GM12878 (cell line): ENCODE data around the gene SPRED3. TPM values are rescaled to one million over a fixed set of nuclear protein-coding genes. Genes with fewer than 3 reads are reported as not detected.

Source experiments
- ATAC-seq: fragments of 200-7000 bp; cut with Tn5 transposase; 3 replicates; pipeline ENCODE4 v1.9.1; 2020; ENCODE audit warnings: mild to moderate bottlenecking, moderate library complexity
- BruUV-seq: library from RNA; stranded (reverse); fragments of 400-500 nt; replicated peaks from 2 replicates; lab custom pipeline; 2021; lab: Mats Ljungman, UMichigan
- CTCF ChIA-PET: fragments of 300-600 bp; sonication (Branson Sonifier 250); formaldehyde crosslinking; extraction: SDS; loops from one replicate; lab custom pipeline; 2021; ENCODE audit warnings: inconsistent platforms; lab: Yijun Ruan, JAX
- POLR2A ChIA-PET: fragments of 350-600 bp; formaldehyde crosslinking; extraction: SDS; loops from one replicate; lab custom pipeline; 2021; ENCODE audit warnings: inconsistent platforms; lab: Charles Lee
- RAD21 ChIA-PET: fragments of 300-600 bp; sonication (Branson Sonifier 250); formaldehyde crosslinking; loops from one replicate; lab custom pipeline; 2023; ENCODE audit warnings: antibody characterized with exemption; ENCODE audit not compliant: unreplicated experiment; lab: Charles Lee
- SMC1A ChIA-PET: fragments of 300-600 bp; sonication (Branson Sonifier 250); formaldehyde crosslinking; loops from one replicate; lab custom pipeline; 2023; ENCODE audit not compliant: unreplicated experiment, uncharacterized antibody; lab: Charles Lee
- DNase-seq: peaks from one replicate; pipeline ENCODE4 v3.0.0-alpha.2; 2011; ENCODE audit warnings: low read depth, low spot score
- FAIRE-seq: peaks from 3 replicates; lab custom pipeline; 2011; peaks lifted over from hg19 to GRCh38; lab: Jason Lieb, UNC
- H2AFZ ChIP-seq: 2 replicates; pipeline ENCODE4 v1.6.0; 2011; ENCODE audit warnings: low read depth, low read length, control low read depth; ENCODE audit not compliant: control insufficient read depth
- H3K27ac ChIP-seq: 2 replicates; pipeline ENCODE4 v1.5.1; 2011; ENCODE audit warnings: control low read depth; ENCODE audit not compliant: control insufficient read depth, insufficient read depth
- H3K27me3 ChIP-seq, 2 experiments: replicated peaks in 1 of 2; 2 replicates each; pipeline versions ENCODE4 v1.6.0 to v1.6.1; 2011; ENCODE audit warnings: low read length in 1 of 2; ENCODE audit not compliant: control insufficient read depth in 2 of 2, insufficient read depth in 2 of 2
- H3K36me3 ChIP-seq, 2 experiments: 2 replicates each; pipeline ENCODE4 v1.5.1; 2011; ENCODE audit warnings: low read length in 1 of 2; ENCODE audit not compliant: control insufficient read depth in 2 of 2, insufficient read depth in 2 of 2
- H3K4me1 ChIP-seq: 2 replicates; pipeline ENCODE4 v1.6.1; 2011; ENCODE audit warnings: mild to moderate bottlenecking, low read length, moderate library complexity, mixed read lengths; ENCODE audit not compliant: control insufficient read depth, insufficient read depth
- H3K4me2 ChIP-seq: 2 replicates; pipeline ENCODE4 v1.6.0; 2011; ENCODE audit warnings: control low read depth; ENCODE audit not compliant: control insufficient read depth, insufficient read depth
- H3K4me3 ChIP-seq: fragments of 200-600 bp; sonication (generic); 2 replicates; pipeline ENCODE4 v1.5.1; 2016
- H3K79me2 ChIP-seq: 2 replicates; pipeline ENCODE4 v1.6.0; 2011; ENCODE audit warnings: low read length; ENCODE audit not compliant: control insufficient read depth, insufficient read depth
- H3K9ac ChIP-seq: 2 replicates; pipeline ENCODE4 v1.8.0; 2011; ENCODE audit warnings: low read length, control low read depth, mixed read lengths; ENCODE audit not compliant: control insufficient read depth, insufficient read depth
- H3K9me3 ChIP-seq: replicated peaks from 3 replicates; pipeline ENCODE4 v1.5.1; 2011; ENCODE audit warnings: mild to moderate bottlenecking, low read length; ENCODE audit not compliant: control insufficient read depth, insufficient read depth
- H4K20me1 ChIP-seq: 2 replicates; pipeline ENCODE4 v1.6.0; 2011; ENCODE audit not compliant: control insufficient read depth, insufficient read depth
- BCL3 ChIP-seq: IDR thresholded peaks from 2 replicates; pipeline ENCODE4 v1.6.1; 2011; ENCODE audit warnings: borderline replicate concordance, low read depth, mild to moderate bottlenecking, moderate library complexity, low read length; ENCODE audit not compliant: insufficient read depth, poor library complexity, severe bottlenecking
- CHD4 ChIP-seq: fragments of 200-600 bp; sonication (generic); IDR thresholded peaks from 2 replicates; pipeline ENCODE4 v1.6.1; 2016; ENCODE audit warnings: mild to moderate bottlenecking
- E2F4 ChIP-seq: IDR thresholded peaks from 2 replicates; pipeline ENCODE4 v1.6.1; 2012; ENCODE audit warnings: low read depth, low read length, improper control_type of control experiment
- IKZF2 ChIP-seq, 2 experiments: fragments of 450-650 bp; IDR thresholded peaks; 2 replicates each; pipeline ENCODE4 v1.6.1; 2017; ENCODE audit warnings: mild to moderate bottlenecking in 2 of 2, moderate library complexity in 2 of 2
- JUND ChIP-seq: IDR thresholded peaks from 2 replicates; pipeline ENCODE4 v1.6.1; 2012; ENCODE audit warnings: low read depth, mild to moderate bottlenecking, low read length, improper control_type of control experiment, moderate library complexity
- NFXL1 ChIP-seq: fragments of 450-650 bp; IDR thresholded peaks from 2 replicates; pipeline ENCODE4 v1.6.1; 2017; ENCODE audit warnings: antibody characterized with exemption, mild to moderate bottlenecking, borderline replicate concordance
- RAD51 ChIP-seq: fragments of 450-650 bp; IDR thresholded peaks from 2 replicates; pipeline ENCODE4 v1.6.1; 2016; ENCODE audit warnings: moderate library complexity, mild to moderate bottlenecking, inconsistent platforms
- STAT1 ChIP-seq: fragments of 450-650 bp; conservative IDR thresholded peaks from 2 replicates; pipeline ENCODE4 v1.6.1; 2014; ENCODE audit warnings: antibody characterized with exemption, mild to moderate bottlenecking
- USF1 ChIP-seq: IDR thresholded peaks from 2 replicates; pipeline ENCODE4 v1.6.1; 2011; ENCODE audit warnings: borderline replicate concordance, low read depth, mild to moderate bottlenecking, moderate library complexity, mixed read lengths, low read length; ENCODE audit not compliant: insufficient read depth; ENCODE audit errors: extremely low read length
- YBX1 ChIP-seq: fragments of 450-650 bp; IDR thresholded peaks from 2 replicates; pipeline ENCODE4 v1.6.1; 2016; ENCODE audit warnings: antibody characterized with exemption
- WGBS: methylation state at CpG from one replicate; pipeline ENCODE4 v1.1.6; 2016; ENCODE audit warnings: low lambda C conversion rate; ENCODE audit not compliant: insufficient replicate concordance, insufficient coverage; ENCODE audit errors: missing lambda C conversion rate; 5-methylcytosine and 5-hydroxymethylcytosine counted together
- in situ Hi-C: fragments of 300-500 bp; cut with MboI; formaldehyde crosslinking; loops from 9 replicates; pipeline ENCODE4 v1.14.3; 2018; ENCODE audit warnings: mixed read lengths
- intact Hi-C: fragments of 100-400 bp; cut with micrococcal nuclease; formaldehyde crosslinking; loops from one replicate; pipeline ENCODE4 v1.14.2; 2022; ENCODE audit not compliant: unreplicated experiment
- polyA plus RNA-seq, 11 experiments: library from polyadenylated mRNA; depleted of rRNA in 4 of 11; unstranded in 6 of 11; stranded (reverse) in 5 of 11; fragments of >200 nt; fragmentation: Nextera tagmentation in 4 of 11; fragmentation: Illumina TruSeq in 1 of 11; extraction: Ambion mirVana in 4 of 11; extraction: Trizol in 1 of 11; gene quantifications; 1 replicate in 1 of 11; 2 replicates in 10 of 11; pipeline versions ENCODE4 v1.2.1 to v1.2.3, GENCODE V29; 2011 to 2016; ENCODE audit warnings: inconsistent platforms in 2 of 11, missing spikeins in 2 of 11, low read depth in 1 of 11
- total RNA-seq, 4 experiments: library from RNA; depleted of rRNA in 3 of 4; stranded (reverse); fragments of >200 nt in 3 of 4; fragmentation: Illumina TruSeq in 1 of 4; extraction: Trizol in 1 of 4; gene quantifications; 2 replicates each; pipeline versions ENCODE4 v1.2.1 to v1.2.3, GENCODE V29; 2013 to 2021

Gene SPRED3
- total and polyA plus RNA-seq, 10 of the 15 experiments (the other 5 are each of a cell fraction or from before 2014, with no cell fraction given), result 0.09 to 1.5 (median 0.31) TPM; not detected in 2

DNA sequence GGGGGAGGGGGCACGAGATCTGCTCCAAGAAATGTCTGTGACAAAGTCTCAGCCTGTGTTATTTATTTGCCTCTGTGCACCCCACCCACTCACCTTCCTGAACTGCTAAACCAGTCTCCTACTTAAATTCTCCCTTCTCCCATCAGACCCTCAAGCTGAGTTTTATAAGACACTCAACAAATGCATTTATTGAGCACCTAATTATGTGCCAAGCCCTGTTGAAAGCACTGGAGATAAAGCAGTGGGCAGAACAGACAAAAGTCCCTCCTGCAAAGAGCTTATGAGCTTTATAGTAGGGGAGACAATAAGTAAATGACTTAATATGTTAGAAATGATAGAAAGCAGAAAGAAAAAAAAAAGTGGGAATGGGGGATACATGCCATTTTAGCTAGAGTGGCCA is 11.0 kb downstream of the SPRED3 start (continued):
- TF ChIP-seq E2F4, result no peak
- no peak for TF ChIP-seq NFXL1
- no peak for TF ChIP-seq JUND
- no peak for TF ChIP-seq RAD51

- no peak for ATAC-seq
- H3K36me3 ChIP-seq, result no peaks in the 10 kb centered on the region
- TF ChIP-seq YBX1, result no peak
- no peak for TF ChIP-seq BCL3
- no peak for TF ChIP-seq USF1
- TF ChIP-seq STAT1, result no peak
- no peak for TF ChIP-seq IKZF2 (IDR thresholded peaks at IDR 0.05)
- no peak for TF ChIP-seq CHD4
- intact Hi-C loops, result loop anchor here (5.0 kb wide), 3 partner anchors 107 to 532 kb away; partner anchors contain the start of genes MRPS12 and SARS2
- no peaks in the 10 kb centered on the region for H3K79me2 ChIP-seq
- no peak overlapping the region for H2AFZ ChIP-seq
- no peak overlapping the region for H3K4me3 ChIP-seq
- no peak for FAIRE-seq
- SMC1A ChIA-PET, result no interaction called here
- RAD21 ChIA-PET, result no interaction called here
- no peak for DNase-seq
- no peak overlapping the region for H3K4me2 ChIP-seq
- H4K20me1 ChIP-seq, result no peaks in the 10 kb centered on the region
- no peak overlapping the region for H3K9ac ChIP-seq
- no peaks in the 10 kb centered on the region for H3K9me3 ChIP-seq
- H3K27ac ChIP-seq, result no peak overlapping the region
- no TSS peak for BruUV-seq
- WGBS, result 56% methylated on average over 5 of the region's 5 CpGs
- H3K27me3 ChIP-seq, result peaks cover 0 to 4% of the 10 kb centered on the region in 2 experiments; a peak in 2 of 4 replicates
- in situ Hi-C loops, result loop anchor here (25.0 kb wide), 1 partner anchor 237 kb away; the partner anchor contains the start of gene ACTN4
- POLR2A ChIA-PET, result no interaction called here
- CTCF ChIA-PET, result interaction anchor here (0.9 to 1.9 kb wide), 3 partner anchors 27 to 488 kb away, joined by 3 read pairs; no protein-coding TSS in a partner anchor
- H3K4me1 ChIP-seq, result no peaks in the 10 kb centered on the region
Measured at GRCh38 chr19:38400361-38400760, 11.9 kb downstream of the SPRED3 start.
